Gastroesophageal sphincter (tissue), 4 donors: ENCODE results near the gene DLK2. TPM values are rescaled to one million over a fixed set of nuclear protein-coding genes. Genes with fewer than 3 reads are reported as not detected.
"Not testable (repeated sequence)": the region's sequence is repeated elsewhere in the genome, so short reads cannot be mapped to it uniquely, and the experiment has no call there.

Experiments used
- ATAC-seq: fragments of 150-250 bp; one replicate; pipeline ENCODE4 v1.9.1; 2016; ENCODE audit warnings: mild to moderate bottlenecking, moderate library complexity
- H3K27ac ChIP-seq, 4 donors: fragments of 200-600 bp; sonication (generic) in 3 of 4; 1 replicate in 3 of 4; 2 replicates in 1 of 4; pipeline ENCODE4 v1.5.1; 2016 to 2019
- H3K27me3 ChIP-seq: fragments of 200-600 bp; sonication (generic); one replicate; pipeline ENCODE4 v1.5.1; 2019
- H3K36me3 ChIP-seq, 2 donors: fragments of 200-600 bp; sonication (generic); one replicate each; pipeline ENCODE4 v1.5.1; 2019; ENCODE audit warnings: control low read depth in 1 of 2
- H3K4me1 ChIP-seq, 3 donors: fragments of 200-600 bp; sonication (generic); 1 replicate in 2 of 3; 2 replicates in 1 of 3; pipeline ENCODE4 v1.5.1; 2016 to 2019; ENCODE audit warnings: control low read depth in 2 of 3
- H3K4me3 ChIP-seq, 2 donors: fragments of 200-600 bp; sonication (generic); one replicate each; pipeline ENCODE4 v1.5.1; 2019; ENCODE audit warnings: mild to moderate bottlenecking in 1 of 2, moderate library complexity in 1 of 2
- H3K9me3 ChIP-seq, 3 donors: fragments of 200-600 bp; sonication (generic); one replicate each; pipeline ENCODE4 v1.5.1; 2017 to 2019; ENCODE audit warnings: control low read depth in 2 of 3
- EP300 ChIP-seq: sonication (generic); formaldehyde crosslinking; IDR thresholded peaks from one replicate; pipeline ENCODE4 v1.6.1; 2017; ENCODE audit warnings: antibody characterized with exemption, mild to moderate bottlenecking
- POLR2A ChIP-seq, 2 donors: fragments of 450-650 bp; IDR thresholded peaks; one replicate each; pipeline ENCODE4 v1.6.1; 2017; ENCODE audit warnings: antibody characterized with exemption in 2 of 2, mild to moderate bottlenecking in 2 of 2, moderate library complexity in 1 of 2
- POLR2AphosphoS5 ChIP-seq: sonication (generic); formaldehyde crosslinking; IDR thresholded peaks from one replicate; pipeline ENCODE4 v1.6.1; 2017; ENCODE audit warnings: antibody characterized with exemption
- WGBS, 2 donors: methylation state at CpG; one replicate each; pipeline ENCODE4 v1.1.5; 2018; ENCODE audit warnings: low coverage in 1 of 2; 5-methylcytosine and 5-hydroxymethylcytosine counted together
- total RNA-seq, 4 donors: library from RNA; depleted of rRNA; stranded (reverse); fragments of >200 nt; gene quantifications; one replicate each; pipeline ENCODE4 v1.1.0, GENCODE V29; 2016
- TF ChIP-seq, protein P1 (sequence below), 4 experiments: fragments of 200-600 bp in 2 of 4; fragments of 450-650 bp in 2 of 4; sonication (generic) in 1 of 4; IDR thresholded peaks; one replicate each; pipeline ENCODE4 v1.5.1; 2017 to 2019; ENCODE audit warnings: antibody characterized with exemption in 4 of 4, mild to moderate bottlenecking in 2 of 4, moderate library complexity in 2 of 4

Gene DLK2
- total RNA-seq, 4 donors from 2014 or later = 0.54 TPM; not detected in 3

DNA sequence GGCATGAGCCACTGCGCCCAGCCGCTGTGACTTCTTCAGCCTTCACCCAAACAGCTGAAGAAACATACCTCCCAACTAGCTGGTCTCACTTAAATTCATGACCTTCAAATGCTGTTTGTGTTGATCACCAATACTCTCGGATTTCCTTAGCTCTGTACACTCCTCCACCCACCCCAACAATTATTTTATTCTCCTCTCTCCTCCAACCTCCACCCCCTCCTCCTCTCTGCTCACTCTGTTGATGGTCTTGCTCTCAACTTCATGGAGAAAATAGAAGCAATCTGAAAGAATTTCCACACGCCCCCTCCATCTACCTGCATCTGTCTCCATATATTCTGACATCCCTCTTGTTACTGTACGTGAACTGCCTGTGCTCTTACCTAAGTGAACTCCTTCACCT is 6.6 kb upstream of the DLK2 start:
- Histone ChIP-seq H3K27ac (no peak overlapping the region), H3K36me3 (no peaks in the 10 kb centered on the region), H3K27me3 (peaks cover 93% of the 10 kb centered on the region), H3K4me1 (no peaks in the 10 kb centered on the region), H3K9me3 (no peaks in the 10 kb centered on the region), H3K4me3 (no peak overlapping the region)
- no peak for ATAC-seq
- TF ChIP-seq POLR2AphosphoS5 (no peak), POLR2A (IDR thresholded peaks at IDR 0.05) (no peak), EP300 (no peak)
- 57 to 72% methylated on average over 5 of the region's 5 CpGs for WGBS, 2 donors

DNA sequence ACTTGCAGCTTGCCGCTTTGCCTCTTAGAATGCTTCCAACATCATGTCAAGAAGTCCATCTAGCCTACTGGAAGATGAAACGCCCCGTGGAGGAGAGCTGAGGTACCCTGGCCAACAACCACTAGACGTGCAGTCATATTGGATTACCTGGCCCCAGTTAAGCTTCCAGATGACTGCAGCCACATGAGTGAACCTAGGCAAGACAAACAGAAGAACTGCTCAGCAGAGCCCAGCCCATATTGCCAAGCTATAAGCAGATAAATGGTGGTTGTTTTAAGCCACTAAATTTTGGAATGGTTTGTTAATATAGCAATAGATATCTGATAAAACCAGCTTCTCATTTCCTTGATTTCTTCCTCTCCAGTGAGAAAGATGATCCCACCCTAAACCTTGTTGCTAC is 4.7 kb upstream of the DLK2 start:
- H3K4me1 ChIP-seq = peaks cover 0 to 12% (median 4%) of the 10 kb centered on the region in 3 donors
- H3K27ac ChIP-seq = no peak overlapping the region
- 67% methylated on average over 1 of the region's 4 CpGs; no CpG with 5 or more reads in 1 of the 2 donors for WGBS, 2 donors
- no peaks in the 10 kb centered on the region for H3K36me3 ChIP-seq
- peaks cover 0 to 3% (median 0%) of the 10 kb centered on the region in 3 donors for H3K9me3 ChIP-seq
- H3K4me3 ChIP-seq = no peak overlapping the region
- TF ChIP-seq EP300 (no peak), POLR2A (IDR thresholded peaks at IDR 0.05) (no peak), POLR2AphosphoS5 (no peak)
- TF ChIP-seq, protein P1, sequence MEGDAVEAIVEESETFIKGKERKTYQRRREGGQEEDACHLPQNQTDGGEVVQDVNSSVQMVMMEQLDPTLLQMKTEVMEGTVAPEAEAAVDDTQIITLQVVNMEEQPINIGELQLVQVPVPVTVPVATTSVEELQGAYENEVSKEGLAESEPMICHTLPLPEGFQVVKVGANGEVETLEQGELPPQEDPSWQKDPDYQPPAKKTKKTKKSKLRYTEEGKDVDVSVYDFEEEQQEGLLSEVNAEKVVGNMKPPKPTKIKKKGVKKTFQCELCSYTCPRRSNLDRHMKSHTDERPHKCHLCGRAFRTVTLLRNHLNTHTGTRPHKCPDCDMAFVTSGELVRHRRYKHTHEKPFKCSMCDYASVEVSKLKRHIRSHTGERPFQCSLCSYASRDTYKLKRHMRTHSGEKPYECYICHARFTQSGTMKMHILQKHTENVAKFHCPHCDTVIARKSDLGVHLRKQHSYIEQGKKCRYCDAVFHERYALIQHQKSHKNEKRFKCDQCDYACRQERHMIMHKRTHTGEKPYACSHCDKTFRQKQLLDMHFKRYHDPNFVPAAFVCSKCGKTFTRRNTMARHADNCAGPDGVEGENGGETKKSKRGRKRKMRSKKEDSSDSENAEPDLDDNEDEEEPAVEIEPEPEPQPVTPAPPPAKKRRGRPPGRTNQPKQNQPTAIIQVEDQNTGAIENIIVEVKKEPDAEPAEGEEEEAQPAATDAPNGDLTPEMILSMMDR (IDR thresholded peaks at IDR 0.05) = no peak
- no peak for ATAC-seq
- peaks cover 94% of the 10 kb centered on the region for H3K27me3 ChIP-seq

DNA sequence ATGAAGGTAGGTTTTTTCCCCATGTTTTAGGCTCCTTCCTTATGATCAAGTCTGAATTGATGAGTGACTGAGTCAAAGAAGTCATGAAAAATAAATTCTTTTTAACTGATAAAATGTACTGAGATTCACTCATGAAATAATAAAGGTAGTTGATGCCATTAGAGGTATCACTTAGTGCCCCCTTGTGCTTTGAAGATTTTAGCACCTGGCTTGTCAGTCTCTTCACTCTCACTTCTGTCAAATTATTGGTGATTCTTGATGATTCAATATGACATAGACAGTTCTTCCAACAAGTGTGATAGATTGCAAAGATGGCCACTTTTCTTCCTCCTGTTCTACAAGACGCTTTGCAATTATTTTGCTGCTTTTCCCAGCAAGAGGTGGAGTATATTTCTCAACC is 4.2 kb upstream of the DLK2 start:
- Histone ChIP-seq H3K9me3 (peaks cover 0 to 8% (median 0%) of the 10 kb centered on the region in 3 donors), H3K27ac (no peak overlapping the region), H3K4me1 (peaks cover 0 to 17% (median 4%) of the 10 kb centered on the region in 3 donors), H3K36me3 (no peaks in the 10 kb centered on the region), H3K4me3 (no peak overlapping the region), H3K27me3 (peaks cover 94% of the 10 kb centered on the region)
- TF ChIP-seq EP300 (no peak), POLR2AphosphoS5 (no peak), POLR2A (IDR thresholded peaks at IDR 0.05) (no peak)
- TF ChIP-seq, protein P1 (IDR thresholded peaks at IDR 0.05) = no peak
- no peak for ATAC-seq
- 82 to 88% methylated on average over 1 of the region's 1 CpG for WGBS, 2 donors

DNA sequence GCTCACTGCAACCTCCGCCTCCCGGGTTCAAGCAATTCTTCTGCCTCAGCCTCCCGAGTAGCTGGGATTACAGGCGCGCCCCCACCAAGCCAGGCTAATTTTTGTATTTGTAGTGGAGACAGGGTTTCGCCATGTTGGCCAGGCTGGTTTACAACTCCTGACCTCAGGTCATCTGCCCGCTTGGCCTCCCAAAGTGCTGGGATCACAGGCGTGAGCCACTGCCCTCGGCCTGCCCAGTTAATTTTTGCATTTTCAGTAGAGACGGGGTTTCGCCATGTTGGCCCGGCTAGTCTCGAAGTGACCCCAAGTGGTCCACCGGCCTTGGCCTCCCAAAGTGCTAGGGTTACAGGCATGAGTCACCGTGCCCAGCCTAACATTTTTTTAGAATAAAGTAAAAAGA is 2.8 kb upstream of the DLK2 start:
- peaks cover 85% of the 10 kb centered on the region for H3K27me3 ChIP-seq
- WGBS, 2 donors = 60 to 100% methylated on average over 1 to 3 of the region's 15 CpGs
- not testable (repeated sequence) for H3K36me3 ChIP-seq, H3K9me3 ChIP-seq, ATAC-seq, H3K4me3 ChIP-seq, H3K27ac ChIP-seq
- H3K4me1 ChIP-seq = peaks cover 0 to 22% (median 4%) of the 10 kb centered on the region in 3 donors

DNA sequence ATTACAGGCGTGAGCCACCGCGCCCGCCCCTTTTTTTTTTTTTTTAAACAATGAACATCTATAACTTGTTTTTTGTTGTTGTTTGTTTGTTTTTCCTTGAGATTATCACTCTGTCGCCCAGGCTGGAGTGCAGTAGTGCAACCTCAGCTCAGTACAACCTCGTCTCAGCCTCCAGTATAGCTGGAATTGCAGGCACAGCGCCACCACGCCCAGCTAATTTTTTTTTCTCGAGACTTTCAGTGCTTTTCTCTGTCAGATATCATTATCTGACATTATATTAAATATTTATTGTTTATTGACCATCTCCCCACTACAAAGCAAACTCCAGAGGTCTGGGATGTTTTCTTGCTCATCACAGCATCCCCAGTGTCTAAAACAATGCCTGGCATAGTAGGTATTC is 2.3 kb upstream of the DLK2 start:
- Histone ChIP-seq H3K4me1 (peaks cover 0 to 22% (median 4%) of the 10 kb centered on the region in 3 donors), H3K27ac (no peak overlapping the region), H3K36me3 (peaks cover 0 to 9% of the 10 kb centered on the region in 2 donors), H3K27me3 (peaks cover 80% of the 10 kb centered on the region), H3K4me3 (no peak overlapping the region), H3K9me3 (peaks cover 0 to 10% (median 0%) of the 10 kb centered on the region in 3 donors)
- TF ChIP-seq POLR2AphosphoS5 (no peak), EP300 (no peak), POLR2A (IDR thresholded peaks at IDR 0.05) (no peak)
- TF ChIP-seq, protein P1 (IDR thresholded peaks at IDR 0.05) = no peak
- 42 to 53% methylated on average over 2 to 9 of the region's 9 CpGs for WGBS, 2 donors
- no peak for ATAC-seq

DNA sequence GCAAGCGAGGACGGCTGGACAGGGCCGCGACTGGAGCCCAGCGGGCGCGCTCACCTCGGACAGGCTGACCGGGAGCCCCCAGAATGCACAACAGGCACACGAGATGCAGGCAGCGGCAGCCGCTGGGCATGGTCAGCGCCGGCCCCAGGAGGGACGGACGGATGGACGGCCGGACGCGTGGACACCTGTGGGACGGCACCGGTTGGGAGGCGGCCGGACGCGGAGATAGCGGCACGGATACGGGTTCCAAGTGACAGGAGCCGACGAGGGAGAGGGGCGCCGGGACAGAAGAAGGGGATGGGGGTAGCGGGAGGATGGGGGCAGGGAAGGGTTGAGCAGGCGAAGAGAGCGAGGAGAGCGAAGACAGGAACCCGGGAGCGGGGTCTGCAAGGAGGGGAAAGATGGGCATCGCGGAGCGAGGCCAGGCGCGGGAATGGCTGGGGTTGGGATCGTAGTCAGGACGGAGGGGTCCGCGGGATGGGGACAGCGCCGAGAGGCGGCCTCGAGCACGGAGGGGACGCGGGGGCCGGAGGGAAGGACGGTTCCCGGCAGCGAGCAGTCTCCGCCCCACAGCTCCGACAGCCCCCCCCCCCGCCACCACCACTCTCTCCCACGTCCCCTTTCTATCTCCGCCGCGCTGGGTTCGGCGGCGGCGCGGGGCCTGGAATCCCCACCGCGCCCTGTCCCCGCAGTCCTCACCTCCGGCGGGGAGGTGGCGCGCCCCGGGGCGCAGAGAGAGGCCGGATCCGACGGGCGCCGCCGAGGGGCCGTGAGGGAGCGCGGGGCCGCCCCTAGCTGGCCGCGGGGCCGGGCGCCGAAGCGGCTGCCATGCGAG is 435 bp downstream of the DLK2 start:
- Histone ChIP-seq H3K4me3 (peak overlapping the region; percentile 20 to 56), H3K36me3 (peaks cover 0 to 36% of the 10 kb centered on the region in 2 donors), H3K9me3 (peaks cover 0 to 10% (median 0%) of the 10 kb centered on the region in 3 donors), H3K27me3 (peaks cover 52% of the 10 kb centered on the region), H3K4me1 (peaks cover 0 to 22% (median 4%) of the 10 kb centered on the region in 3 donors), H3K27ac (peak overlapping the region in 1 of 4 donors; percentile 14)
- 0 to 2% methylated on average over 2 to 40 of the region's 97 CpGs for WGBS, 2 donors
- peak; percentile 89 for ATAC-seq
- TF ChIP-seq POLR2A (IDR thresholded peaks at IDR 0.05) = no peak
- TF ChIP-seq, protein P1 (IDR thresholded peaks at IDR 0.05) = peak in 1 of 4 experiments; percentile 29
